HFF-Myc (cell line): ENCODE measurements around the gene PALD1.

Source experiments
- DNase-seq: peaks from one replicate; pipeline ENCODE4 v3.0.0-alpha.2; 2011; ENCODE audit warnings: low read depth; ENCODE audit errors: extremely low read depth
- H3K4me3 ChIP-seq: replicated peaks from 2 replicates; pipeline ENCODE4 v1.5.1; 2011; ENCODE audit warnings: low read depth, mild to moderate bottlenecking, control low read depth, low read length
- TF ChIP-seq, protein P1 (sequence below): IDR thresholded peaks from 2 replicates; pipeline ENCODE4 v1.5.1; 2012; ENCODE audit warnings: mild to moderate bottlenecking, low read depth, low read length, control low read depth; ENCODE audit errors: missing control alignments

PALD1 gene

GRCh38 chr10:70523057-70523456 is 44.5 kb downstream of the PALD1 start:
- no peak for DNase-seq
- no peak overlapping the region for H3K4me3 ChIP-seq
- TF ChIP-seq, protein P1, sequence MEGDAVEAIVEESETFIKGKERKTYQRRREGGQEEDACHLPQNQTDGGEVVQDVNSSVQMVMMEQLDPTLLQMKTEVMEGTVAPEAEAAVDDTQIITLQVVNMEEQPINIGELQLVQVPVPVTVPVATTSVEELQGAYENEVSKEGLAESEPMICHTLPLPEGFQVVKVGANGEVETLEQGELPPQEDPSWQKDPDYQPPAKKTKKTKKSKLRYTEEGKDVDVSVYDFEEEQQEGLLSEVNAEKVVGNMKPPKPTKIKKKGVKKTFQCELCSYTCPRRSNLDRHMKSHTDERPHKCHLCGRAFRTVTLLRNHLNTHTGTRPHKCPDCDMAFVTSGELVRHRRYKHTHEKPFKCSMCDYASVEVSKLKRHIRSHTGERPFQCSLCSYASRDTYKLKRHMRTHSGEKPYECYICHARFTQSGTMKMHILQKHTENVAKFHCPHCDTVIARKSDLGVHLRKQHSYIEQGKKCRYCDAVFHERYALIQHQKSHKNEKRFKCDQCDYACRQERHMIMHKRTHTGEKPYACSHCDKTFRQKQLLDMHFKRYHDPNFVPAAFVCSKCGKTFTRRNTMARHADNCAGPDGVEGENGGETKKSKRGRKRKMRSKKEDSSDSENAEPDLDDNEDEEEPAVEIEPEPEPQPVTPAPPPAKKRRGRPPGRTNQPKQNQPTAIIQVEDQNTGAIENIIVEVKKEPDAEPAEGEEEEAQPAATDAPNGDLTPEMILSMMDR: no peak

GRCh38 chr10:70523549-70523948 is 45.0 kb downstream of the PALD1 start:
- no peak overlapping the region for H3K4me3 ChIP-seq
- TF ChIP-seq, protein P1: no peak
- DNase-seq: no peak

- TF ChIP-seq, protein P1: no peak
- no peak overlapping the region for H3K4me3 ChIP-seq
Observed at GRCh38 chr10:70528314-70528713, 49.7 kb downstream of the PALD1 start.

GRCh38 chr10:70528741-70529362 is 50.3 kb downstream of the PALD1 start:
- no peak overlapping the region for H3K4me3 ChIP-seq
- TF ChIP-seq, protein P1: no peak
- no peak for DNase-seq

More at GRCh38 chr10:70528314-70528713, 49.7 kb downstream of the PALD1 start:
- no peak for DNase-seq

DNA sequence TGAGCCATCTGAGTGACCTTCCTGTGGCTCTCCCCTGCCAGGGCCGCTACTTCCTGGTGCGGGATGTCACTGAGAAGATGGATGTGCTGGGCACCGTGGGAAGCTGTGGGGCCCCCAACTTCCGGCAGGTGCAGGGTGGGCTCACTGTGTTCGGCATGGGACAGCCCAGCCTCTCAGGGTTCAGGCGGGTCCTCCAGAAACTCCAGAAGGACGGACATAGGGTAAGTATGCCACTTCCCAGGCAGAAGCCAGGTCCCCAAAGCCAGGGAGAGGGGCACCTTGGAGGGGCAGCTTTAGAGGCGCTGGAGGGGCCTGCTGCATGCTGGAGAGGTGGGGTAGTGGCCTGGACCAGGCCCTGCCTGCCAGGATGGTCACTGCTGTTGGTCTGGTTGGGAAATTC is 51.3 kb downstream of the PALD1 start:
- TF ChIP-seq, protein P1: no peak
- H3K4me3 ChIP-seq: no peak overlapping the region
- DNase-seq: no peak

GRCh38 chr10:70530315-70530714 is 51.7 kb downstream of the PALD1 start:
- no peak overlapping the region for H3K4me3 ChIP-seq
- DNase-seq: no peak
- TF ChIP-seq, protein P1: no peak
